A549 (cell line): ENCODE data around the gene SS18L1.

Experiments
- BHLHE40 ChIP-seq: IDR thresholded peaks from 2 replicates; pipeline ENCODE4 v1.6.1; 2012; ENCODE audit warnings: low read depth, low read length, inconsistent platforms
- EP300 ChIP-seq, 2 experiments: fragments of >200 bp; sonication (Bioruptor Twin); formaldehyde crosslinking; IDR thresholded peaks; 2 replicates in 1 of 2; 3 replicates in 1 of 2; pipeline ENCODE4 v1.6.1; 2016 to 2017
- JUN ChIP-seq, 2 experiments: fragments of >200 bp; sonication (Bioruptor Twin); formaldehyde crosslinking; IDR thresholded peaks; 2 replicates in 1 of 2; 3 replicates in 1 of 2; pipeline ENCODE4 v1.6.1; 2016 to 2017
- MAFK ChIP-seq: fragments of 450-650 bp; IDR thresholded peaks from 2 replicates; pipeline ENCODE4 v1.6.1; 2014; ENCODE audit not compliant: partially characterized antibody
- MAZ ChIP-seq: fragments of 150-350 bp; IDR thresholded peaks from 2 replicates; pipeline ENCODE4 v1.6.1; 2014; ENCODE audit warnings: antibody characterized with exemption, low read depth, low read length, borderline replicate concordance
- MYC ChIP-seq: IDR thresholded peaks from 2 replicates; pipeline ENCODE4 v1.6.1; 2012; ENCODE audit warnings: mild to moderate bottlenecking, inconsistent platforms, low read length, improper control_type of control experiment, borderline replicate concordance
- NPAS2 ChIP-seq: fragments of 250-450 bp; sonication (Bioruptor Pico); IDR thresholded peaks from 2 replicates; pipeline ENCODE4 v1.8.0; 2022; ENCODE audit warnings: mild to moderate bottlenecking, moderate library complexity, borderline replicate concordance
- NR3C1 ChIP-seq: fragments of >200 bp; sonication (Bioruptor Twin); formaldehyde crosslinking; IDR thresholded peaks from 3 replicates; pipeline ENCODE4 v1.6.1; 2017
- POLR2A ChIP-seq: IDR thresholded peaks from 2 replicates; pipeline ENCODE4 v1.6.1; 2012; ENCODE audit warnings: mild to moderate bottlenecking, low read length
- POLR2AphosphoS2 ChIP-seq: conservative IDR thresholded peaks from 2 replicates; pipeline ENCODE4 v1.6.1; 2012; ENCODE audit warnings: low read length, improper control_type of control experiment, inconsistent platforms
- RCOR1 ChIP-seq: fragments of 150-350 bp; IDR thresholded peaks from 2 replicates; pipeline ENCODE4 v1.6.1; 2014; ENCODE audit warnings: antibody characterized with exemption, low read length, low read depth
- RFX5 ChIP-seq: fragments of 450-650 bp; IDR thresholded peaks from 2 replicates; pipeline ENCODE4 v1.7.1; 2014; ENCODE audit warnings: antibody characterized with exemption, mild to moderate bottlenecking, moderate library complexity
- TF ChIP-seq, protein P1 (sequence below): fragments of 450-650 bp; IDR thresholded peaks from 2 replicates; pipeline ENCODE4 v1.6.1; 2014; ENCODE audit warnings: antibody characterized with exemption
- TF ChIP-seq, protein P2 (sequence below): fragments of >200 bp; sonication (Bioruptor Twin); formaldehyde crosslinking; IDR thresholded peaks from 3 replicates; pipeline ENCODE4 v1.5.1; 2016

DNA sequence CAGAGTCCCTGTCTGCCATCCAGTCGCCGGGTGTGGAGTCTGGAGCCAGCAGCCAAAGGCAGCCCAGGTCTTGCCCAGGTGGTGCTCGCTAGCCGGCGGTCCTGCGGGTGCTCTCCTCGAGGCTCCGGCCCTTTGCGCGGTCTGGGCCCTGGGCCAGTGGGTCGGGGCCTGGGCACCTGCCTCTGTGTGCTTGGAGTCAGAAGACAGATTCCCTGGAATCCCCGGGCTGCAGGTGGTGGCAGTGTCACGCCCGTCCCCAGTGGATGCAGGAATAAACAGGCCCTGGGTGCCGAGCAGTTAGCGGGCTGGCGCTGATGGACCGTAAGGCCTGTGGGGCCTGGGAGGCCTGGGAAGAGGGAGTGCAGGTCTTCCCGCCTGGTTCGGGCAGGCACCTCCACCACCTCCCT lies 5.3 kb downstream of the SS18L1 start:
- TF ChIP-seq RCOR1, result no peak
- no peak for TF ChIP-seq POLR2A
- TF ChIP-seq, protein P1, sequence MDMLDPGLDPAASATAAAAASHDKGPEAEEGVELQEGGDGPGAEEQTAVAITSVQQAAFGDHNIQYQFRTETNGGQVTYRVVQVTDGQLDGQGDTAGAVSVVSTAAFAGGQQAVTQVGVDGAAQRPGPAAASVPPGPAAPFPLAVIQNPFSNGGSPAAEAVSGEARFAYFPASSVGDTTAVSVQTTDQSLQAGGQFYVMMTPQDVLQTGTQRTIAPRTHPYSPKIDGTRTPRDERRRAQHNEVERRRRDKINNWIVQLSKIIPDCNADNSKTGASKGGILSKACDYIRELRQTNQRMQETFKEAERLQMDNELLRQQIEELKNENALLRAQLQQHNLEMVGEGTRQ, result no peak
- TF ChIP-seq MAZ, result no peak
- TF ChIP-seq NR3C1, result no peak
- no peak for TF ChIP-seq JUN (IDR thresholded peaks at IDR 0.05)
- TF ChIP-seq, protein P2, sequence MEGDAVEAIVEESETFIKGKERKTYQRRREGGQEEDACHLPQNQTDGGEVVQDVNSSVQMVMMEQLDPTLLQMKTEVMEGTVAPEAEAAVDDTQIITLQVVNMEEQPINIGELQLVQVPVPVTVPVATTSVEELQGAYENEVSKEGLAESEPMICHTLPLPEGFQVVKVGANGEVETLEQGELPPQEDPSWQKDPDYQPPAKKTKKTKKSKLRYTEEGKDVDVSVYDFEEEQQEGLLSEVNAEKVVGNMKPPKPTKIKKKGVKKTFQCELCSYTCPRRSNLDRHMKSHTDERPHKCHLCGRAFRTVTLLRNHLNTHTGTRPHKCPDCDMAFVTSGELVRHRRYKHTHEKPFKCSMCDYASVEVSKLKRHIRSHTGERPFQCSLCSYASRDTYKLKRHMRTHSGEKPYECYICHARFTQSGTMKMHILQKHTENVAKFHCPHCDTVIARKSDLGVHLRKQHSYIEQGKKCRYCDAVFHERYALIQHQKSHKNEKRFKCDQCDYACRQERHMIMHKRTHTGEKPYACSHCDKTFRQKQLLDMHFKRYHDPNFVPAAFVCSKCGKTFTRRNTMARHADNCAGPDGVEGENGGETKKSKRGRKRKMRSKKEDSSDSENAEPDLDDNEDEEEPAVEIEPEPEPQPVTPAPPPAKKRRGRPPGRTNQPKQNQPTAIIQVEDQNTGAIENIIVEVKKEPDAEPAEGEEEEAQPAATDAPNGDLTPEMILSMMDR, result no peak
- no peak for TF ChIP-seq EP300 (IDR thresholded peaks at IDR 0.05)
- no peak for TF ChIP-seq RFX5
- no peak for TF ChIP-seq BHLHE40
- no peak for TF ChIP-seq POLR2AphosphoS2
- TF ChIP-seq MAFK, result no peak
- TF ChIP-seq NPAS2 (CRISPR knock-in tag), result no peak
- TF ChIP-seq MYC, result no peak
